ENCODE measurements around the gene NBDY.
A peak's percentile ranks its signal among the peaks of the same experiment; 100 is the strongest.
"Not testable (repeated sequence)": the region's sequence is repeated elsewhere in the genome, so short reads cannot be mapped to it uniquely, and the experiment has no call there.

Gene NBDY

GRCh38 chrX:56759736-56760409, 30.8 kb downstream of the NBDY start:
- TF ChIP-seq, protein P1, sequence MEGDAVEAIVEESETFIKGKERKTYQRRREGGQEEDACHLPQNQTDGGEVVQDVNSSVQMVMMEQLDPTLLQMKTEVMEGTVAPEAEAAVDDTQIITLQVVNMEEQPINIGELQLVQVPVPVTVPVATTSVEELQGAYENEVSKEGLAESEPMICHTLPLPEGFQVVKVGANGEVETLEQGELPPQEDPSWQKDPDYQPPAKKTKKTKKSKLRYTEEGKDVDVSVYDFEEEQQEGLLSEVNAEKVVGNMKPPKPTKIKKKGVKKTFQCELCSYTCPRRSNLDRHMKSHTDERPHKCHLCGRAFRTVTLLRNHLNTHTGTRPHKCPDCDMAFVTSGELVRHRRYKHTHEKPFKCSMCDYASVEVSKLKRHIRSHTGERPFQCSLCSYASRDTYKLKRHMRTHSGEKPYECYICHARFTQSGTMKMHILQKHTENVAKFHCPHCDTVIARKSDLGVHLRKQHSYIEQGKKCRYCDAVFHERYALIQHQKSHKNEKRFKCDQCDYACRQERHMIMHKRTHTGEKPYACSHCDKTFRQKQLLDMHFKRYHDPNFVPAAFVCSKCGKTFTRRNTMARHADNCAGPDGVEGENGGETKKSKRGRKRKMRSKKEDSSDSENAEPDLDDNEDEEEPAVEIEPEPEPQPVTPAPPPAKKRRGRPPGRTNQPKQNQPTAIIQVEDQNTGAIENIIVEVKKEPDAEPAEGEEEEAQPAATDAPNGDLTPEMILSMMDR (IDR thresholded peaks at IDR 0.05; ENCODE audit: insufficient read depth, low read depth, low read length, missing control alignments), result no peak
- no peak overlapping the region for H3K4me3 ChIP-seq (ENCODE audit: low read depth, low read length)
- no peak for DNase-seq (ENCODE audit: low read depth)

GRCh38 chrX:56760410-56761124, 31.5 kb downstream of the NBDY start:
- not testable (repeated sequence) for DNase-seq (ENCODE audit: low read depth); H3K4me3 ChIP-seq (ENCODE audit: low read depth, low read length)

- H3K4me3 ChIP-seq (ENCODE audit: low read depth, low read length), result no peak overlapping the region
- DNase-seq (ENCODE audit: low read depth), result no peak
- TF ChIP-seq, protein P1 (IDR thresholded peaks at IDR 0.05; ENCODE audit: insufficient read depth, low read depth, low read length, missing control alignments), result no peak
Observed at GRCh38 chrX:56761167-56761566, 32.1 kb downstream of the NBDY start.

- TF ChIP-seq, protein P1 (IDR thresholded peaks at IDR 0.05; ENCODE audit: insufficient read depth, low read depth, low read length, missing control alignments), result no peak
- DNase-seq (ENCODE audit: low read depth), result peak; percentile 64
- peak overlapping the region; percentile 4; the same call in 1 of the 2 replicates for H3K4me3 ChIP-seq (ENCODE audit: low read depth, low read length)
Observed at GRCh38 chrX:56762220-56762619, 33.2 kb downstream of the NBDY start.

- TF ChIP-seq, protein P1 (IDR thresholded peaks at IDR 0.05; ENCODE audit: insufficient read depth, low read depth, low read length, missing control alignments), result no peak
- 0 out of 2 replicates have a peak overlapping the region, but pooled peaks have one; percentile 5 for H3K4me3 ChIP-seq (ENCODE audit: low read depth, low read length)
- DNase-seq (ENCODE audit: low read depth), result peak; percentile 47
Observed at GRCh38 chrX:56762707-56763555, 33.9 kb downstream of the NBDY start.

DNA sequence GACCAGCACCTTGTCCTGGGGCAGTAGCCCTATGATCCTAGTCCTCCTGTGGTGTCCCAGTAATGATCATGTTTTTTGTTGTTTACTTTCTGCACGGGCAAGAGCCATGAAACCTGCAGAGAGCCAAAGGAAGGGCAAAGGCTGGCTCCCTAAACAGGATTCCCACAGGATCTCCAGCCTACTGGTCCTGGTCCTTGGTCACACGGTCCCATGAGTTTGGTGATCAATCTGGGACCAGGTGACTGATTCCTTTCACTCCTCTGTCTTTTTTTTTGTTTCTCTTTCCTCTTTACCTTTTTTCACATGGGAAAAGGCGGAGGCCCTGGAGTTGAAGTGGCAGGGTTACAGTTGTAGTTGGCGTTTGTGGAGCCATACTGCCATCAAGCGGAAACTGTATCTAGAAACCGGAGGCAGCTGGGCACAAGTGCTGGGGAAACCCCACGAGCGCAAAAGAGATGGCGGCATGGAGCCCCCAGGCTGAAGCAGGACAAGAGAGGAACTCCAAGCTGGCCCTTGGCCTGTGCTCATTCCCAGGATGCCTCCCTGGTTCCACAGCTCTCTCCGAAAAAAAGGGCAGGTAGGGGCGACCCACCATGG, 34.6 kb downstream of the NBDY start:
- peak; percentile 72 for DNase-seq (ENCODE audit: low read depth)
- peak overlapping the region; percentile 51 for H3K4me3 ChIP-seq (ENCODE audit: low read depth, low read length)
- TF ChIP-seq, protein P1 (IDR thresholded peaks at IDR 0.05; ENCODE audit: insufficient read depth, low read depth, low read length, missing control alignments), result peak; percentile 7

Data from GM12865 (cell line).